Stimulated activated effector memory CD8-positive, alpha-beta T cell treated with anti-CD3 and anti-CD28 coated beads, Interleukin-12 subunit alpha, Interleukin-12 subunit beta, amount 100 ng/mL, for 72 hours (primary cell): ENCODE data around the gene ARHGEF28.

Source experiments
- ATAC-seq: fragments of 150-1000 bp; cut with Tn5 transposase; 2 replicates; pipeline ENCODE4 v1.10.0; 2021
- DNase-seq, 2 donors: peaks; one replicate each; pipeline ENCODE4 v3.0.0; 2021 to 2022; ENCODE audit warnings: low spot score in 2 of 2
- H3K27ac Mint-ChIP-seq: one replicate; pipeline ENCODE4 v1.8.0; 2022; ENCODE audit warnings: mild to moderate bottlenecking, mixed read lengths
- H3K36me3 Mint-ChIP-seq: one replicate; pipeline ENCODE4 v1.8.0; 2022; ENCODE audit warnings: mild to moderate bottlenecking, mixed read lengths
- H3K4me1 Mint-ChIP-seq: one replicate; pipeline ENCODE4 v1.8.0; 2022; ENCODE audit warnings: mixed read lengths
- H3K4me3 Mint-ChIP-seq: one replicate; pipeline ENCODE4 v1.8.0; 2022; ENCODE audit warnings: mild to moderate bottlenecking, mixed read lengths
- H3K9me3 Mint-ChIP-seq: one replicate; pipeline ENCODE4 v1.8.0; 2022; ENCODE audit warnings: mixed read lengths

Gene ARHGEF28

GRCh38 chr5:73830646-73831045, 204.7 kb downstream of the ARHGEF28 start:
- no peaks in the 10 kb centered on the region for H3K9me3 Mint-ChIP-seq
- H3K36me3 Mint-ChIP-seq, result no peaks in the 10 kb centered on the region

GRCh38 chr5:73831066-73831465, 205.1 kb downstream of the ARHGEF28 start:
- DNase-seq (no peak), ATAC-seq (no peak)
- Mint-ChIP-seq H3K36me3 (no peaks in the 10 kb centered on the region), H3K4me1 (no peaks in the 10 kb centered on the region), H3K27ac (no peak overlapping the region), H3K4me3 (no peak overlapping the region), H3K9me3 (no peaks in the 10 kb centered on the region)

More at GRCh38 chr5:73830646-73831045, 204.7 kb downstream of the ARHGEF28 start:
- Mint-ChIP-seq H3K4me3 (no peak overlapping the region), H3K4me1 (no peaks in the 10 kb centered on the region), H3K27ac (no peak overlapping the region)
- no peak for DNase-seq
- no peak for ATAC-seq

DNA sequence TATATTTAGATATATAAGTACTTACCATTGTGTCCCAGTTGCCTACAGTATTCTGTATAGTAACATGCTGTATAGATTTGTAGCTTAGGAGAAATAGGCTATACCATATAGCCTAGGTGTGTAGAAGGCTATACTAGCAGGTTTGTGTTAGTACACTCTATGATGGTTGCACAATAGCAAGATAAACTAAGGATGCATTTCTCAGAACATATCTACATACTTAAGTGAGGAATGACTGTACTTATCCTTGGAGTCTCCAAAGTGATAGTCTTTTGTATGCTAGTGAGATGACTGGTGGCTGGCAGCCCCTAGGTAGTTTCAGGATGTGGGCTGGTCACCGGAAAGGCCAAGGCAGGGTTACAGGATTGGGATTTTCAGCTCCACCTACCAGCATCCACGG, 208.7 kb downstream of the ARHGEF28 start:
- Mint-ChIP-seq H3K9me3 (no peaks in the 10 kb centered on the region), H3K36me3 (no peaks in the 10 kb centered on the region), H3K4me1 (no peaks in the 10 kb centered on the region), H3K4me3 (no peak overlapping the region), H3K27ac (no peak overlapping the region)
- no peak for DNase-seq
- ATAC-seq, result no peak

- no peaks in the 10 kb centered on the region for H3K9me3 Mint-ChIP-seq
- H3K4me3 Mint-ChIP-seq, result no peak overlapping the region
- no peak overlapping the region for H3K27ac Mint-ChIP-seq
- no peak for DNase-seq
- no peaks in the 10 kb centered on the region for H3K4me1 Mint-ChIP-seq
- no peaks in the 10 kb centered on the region for H3K36me3 Mint-ChIP-seq
- ATAC-seq, result no peak
These were observed 209.7 kb downstream of the ARHGEF28 start for GRCh38 chr5:73835726-73836125.

DNA sequence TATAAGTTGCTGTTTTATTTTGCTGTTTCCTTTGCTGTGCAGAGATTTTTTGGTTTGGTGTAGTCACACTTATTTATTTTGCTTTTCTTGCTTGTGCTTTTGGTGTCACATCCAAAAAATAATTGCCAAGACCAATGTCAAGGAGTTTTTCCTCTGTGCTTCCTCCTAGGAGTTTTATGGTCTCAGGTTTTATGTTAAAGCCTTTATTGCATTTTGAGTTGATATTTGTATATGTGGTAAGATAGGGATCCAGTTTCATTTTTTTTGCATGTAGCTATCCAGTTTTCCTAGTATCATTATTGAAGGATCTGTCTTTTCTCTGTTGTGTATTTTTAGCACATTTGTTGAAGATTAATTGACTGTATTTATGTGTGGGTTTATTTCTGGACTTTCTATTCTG, 210.6 kb downstream of the ARHGEF28 start:
- no peaks in the 10 kb centered on the region for H3K36me3 Mint-ChIP-seq
- H3K4me1 Mint-ChIP-seq, result no peaks in the 10 kb centered on the region
- DNase-seq (no peak), ATAC-seq (no peak)
- H3K27ac Mint-ChIP-seq, result no peak overlapping the region
- no peaks in the 10 kb centered on the region for H3K9me3 Mint-ChIP-seq
- no peak overlapping the region for H3K4me3 Mint-ChIP-seq

- Mint-ChIP-seq H3K36me3 (no peaks in the 10 kb centered on the region), H3K9me3 (no peaks in the 10 kb centered on the region), H3K4me1 (no peaks in the 10 kb centered on the region), H3K4me3 (no peak overlapping the region), H3K27ac (no peak overlapping the region)
- DNase-seq, result no peak
- ATAC-seq, result no peak
These were observed 212.9 kb downstream of the ARHGEF28 start for GRCh38 chr5:73838901-73839300.

DNA sequence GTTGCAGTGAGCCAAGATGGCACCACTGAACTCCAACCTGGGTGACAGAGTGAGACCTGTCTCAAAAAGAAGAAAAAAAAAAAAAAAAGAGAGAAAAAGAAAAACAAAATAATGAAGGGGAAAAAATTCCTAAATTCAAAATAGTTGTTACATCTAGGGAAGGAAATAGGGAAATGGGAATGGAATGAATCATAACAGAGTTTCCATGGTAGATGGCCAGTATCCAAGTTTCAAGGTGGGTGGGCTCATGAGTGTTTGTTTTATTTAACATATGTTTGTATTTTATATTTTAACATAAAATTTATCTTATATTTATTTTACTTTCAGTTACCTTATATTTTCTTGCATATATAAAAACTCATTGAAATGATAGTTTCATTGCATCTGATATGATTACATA, 215.6 kb downstream of the ARHGEF28 start:
- no peaks in the 10 kb centered on the region for H3K36me3 Mint-ChIP-seq
- H3K4me3 Mint-ChIP-seq, result no peak overlapping the region
- H3K9me3 Mint-ChIP-seq, result no peaks in the 10 kb centered on the region
- H3K27ac Mint-ChIP-seq, result no peak overlapping the region
- DNase-seq (no peak), ATAC-seq (no peak)
- H3K4me1 Mint-ChIP-seq, result no peaks in the 10 kb centered on the region

GRCh38 chr5:73844165-73844564, 218.2 kb downstream of the ARHGEF28 start:
- Mint-ChIP-seq H3K4me1 (no peaks in the 10 kb centered on the region), H3K36me3 (no peaks in the 10 kb centered on the region), H3K9me3 (no peaks in the 10 kb centered on the region), H3K27ac (no peak overlapping the region), H3K4me3 (no peak overlapping the region)
- DNase-seq, result no peak
- ATAC-seq, result no peak

- Mint-ChIP-seq H3K27ac (no peak overlapping the region), H3K4me3 (no peak overlapping the region), H3K4me1 (no peaks in the 10 kb centered on the region), H3K36me3 (no peaks in the 10 kb centered on the region), H3K9me3 (no peaks in the 10 kb centered on the region)
- ATAC-seq (no peak), DNase-seq (no peak)
These were observed 225.6 kb downstream of the ARHGEF28 start for GRCh38 chr5:73851471-73852181.

DNA sequence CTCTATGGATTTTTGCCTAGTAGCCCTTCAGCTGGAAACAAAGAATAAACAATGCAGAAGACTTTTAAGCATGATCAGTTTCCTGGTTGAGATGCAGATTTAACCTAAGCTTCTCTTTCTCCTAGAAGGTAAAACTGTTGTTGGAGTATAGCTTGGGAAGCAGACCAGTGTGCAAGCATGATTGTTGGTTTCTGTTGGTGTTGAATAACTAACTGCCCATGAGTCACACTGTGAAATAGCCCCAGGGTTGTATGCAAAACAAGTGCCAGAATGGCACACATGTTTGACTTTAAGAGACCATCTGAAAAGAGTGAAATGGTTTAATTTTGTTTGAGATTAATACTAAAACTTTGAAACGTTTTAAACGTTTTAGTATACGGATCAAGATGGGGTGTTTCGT, 227.1 kb downstream of the ARHGEF28 start:
- H3K4me1 Mint-ChIP-seq, result no peaks in the 10 kb centered on the region
- H3K27ac Mint-ChIP-seq, result no peak overlapping the region
- ATAC-seq (no peak), DNase-seq (no peak)
- no peak overlapping the region for H3K4me3 Mint-ChIP-seq
- H3K9me3 Mint-ChIP-seq, result no peaks in the 10 kb centered on the region
- no peaks in the 10 kb centered on the region for H3K36me3 Mint-ChIP-seq

DNA sequence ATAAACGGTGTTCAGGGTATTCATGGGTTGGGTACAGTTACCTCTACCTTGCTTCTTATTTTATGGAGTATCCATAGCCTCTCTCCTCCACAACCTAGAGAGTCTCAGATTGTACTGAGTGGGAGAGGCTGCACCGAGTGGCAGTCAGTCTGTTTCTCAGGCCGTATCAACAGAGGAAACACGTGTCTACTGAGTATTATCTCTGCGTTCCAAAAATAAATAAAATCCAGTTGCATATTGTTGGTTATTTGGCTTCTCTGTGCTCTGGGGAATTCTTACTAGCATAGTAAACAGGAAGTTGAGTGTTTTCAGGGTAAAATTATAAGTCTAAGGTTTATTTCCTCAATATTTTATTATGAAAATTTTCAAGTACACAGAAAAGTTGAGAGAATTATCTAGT, 231.0 kb downstream of the ARHGEF28 start:
- Mint-ChIP-seq H3K9me3 (no peaks in the 10 kb centered on the region), H3K4me3 (no peak overlapping the region)

GRCh38 chr5:73857446-73857845, 231.4 kb downstream of the ARHGEF28 start:
- H3K36me3 Mint-ChIP-seq, result no peaks in the 10 kb centered on the region
- H3K4me3 Mint-ChIP-seq, result no peak overlapping the region
- H3K9me3 Mint-ChIP-seq, result no peaks in the 10 kb centered on the region
- H3K4me1 Mint-ChIP-seq, result no peaks in the 10 kb centered on the region
- DNase-seq, result no peak
- no peak overlapping the region for H3K27ac Mint-ChIP-seq
- no peak for ATAC-seq

More for the DNA sequence above, 231.0 kb downstream of the ARHGEF28 start:
- Mint-ChIP-seq H3K4me1 (no peaks in the 10 kb centered on the region), H3K27ac (no peak overlapping the region), H3K36me3 (no peaks in the 10 kb centered on the region)
- ATAC-seq, result no peak
- DNase-seq, result no peak

- ATAC-seq (no peak), DNase-seq (no peak)
- H3K27ac Mint-ChIP-seq, result no peak overlapping the region
- no peak overlapping the region for H3K4me3 Mint-ChIP-seq
- H3K4me1 Mint-ChIP-seq, result no peaks in the 10 kb centered on the region
- H3K9me3 Mint-ChIP-seq, result no peaks in the 10 kb centered on the region
- no peaks in the 10 kb centered on the region for H3K36me3 Mint-ChIP-seq
These were observed 232.1 kb downstream of the ARHGEF28 start for GRCh38 chr5:73858054-73858453.

DNA sequence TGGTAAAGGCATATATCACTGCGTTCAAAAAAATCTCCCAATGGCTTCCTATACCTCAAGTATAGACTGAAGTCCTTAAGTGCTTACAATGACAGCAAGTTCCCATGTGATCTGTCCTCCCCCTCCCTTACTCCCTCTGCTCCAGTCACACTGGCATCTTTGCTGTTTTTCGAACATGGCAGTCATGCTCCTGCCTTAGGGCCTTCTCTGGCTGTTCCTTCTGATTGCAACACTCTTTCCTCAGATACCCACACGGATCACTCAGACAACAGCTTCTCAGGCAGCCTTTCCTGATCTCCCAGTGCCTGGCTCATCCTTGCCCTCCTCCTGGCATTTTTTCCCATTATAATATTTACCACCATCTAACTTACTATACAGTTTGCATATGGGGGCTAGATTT, 232.8 kb downstream of the ARHGEF28 start:
- Mint-ChIP-seq H3K4me3 (no peak overlapping the region), H3K36me3 (no peaks in the 10 kb centered on the region), H3K27ac (no peak overlapping the region), H3K4me1 (no peaks in the 10 kb centered on the region), H3K9me3 (no peaks in the 10 kb centered on the region)
- no peak for ATAC-seq
- DNase-seq, result no peak

DNA sequence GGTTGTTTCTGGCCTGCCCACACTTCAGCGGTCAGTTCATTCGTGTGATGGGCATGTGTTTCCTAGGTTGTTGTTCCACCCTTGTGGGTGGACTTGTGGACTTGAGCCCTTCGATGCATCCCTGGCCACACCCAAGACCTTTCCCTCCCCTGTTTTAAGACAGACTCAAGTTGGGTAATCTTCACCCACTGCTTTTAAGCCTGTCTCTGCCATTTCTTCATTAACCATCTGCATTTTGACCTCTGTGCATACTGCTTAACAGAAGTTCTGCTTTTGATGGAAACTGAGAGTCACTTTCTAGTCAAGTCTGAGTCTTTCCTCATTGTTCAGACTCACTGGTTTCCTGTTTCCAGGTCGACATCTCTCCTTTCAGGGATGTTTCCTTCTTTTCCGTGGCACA, 233.7 kb downstream of the ARHGEF28 start:
- Mint-ChIP-seq H3K9me3 (no peaks in the 10 kb centered on the region), H3K27ac (no peak overlapping the region), H3K4me3 (no peak overlapping the region), H3K4me1 (no peaks in the 10 kb centered on the region), H3K36me3 (no peaks in the 10 kb centered on the region)
- ATAC-seq (no peak), DNase-seq (no peak)

DNA sequence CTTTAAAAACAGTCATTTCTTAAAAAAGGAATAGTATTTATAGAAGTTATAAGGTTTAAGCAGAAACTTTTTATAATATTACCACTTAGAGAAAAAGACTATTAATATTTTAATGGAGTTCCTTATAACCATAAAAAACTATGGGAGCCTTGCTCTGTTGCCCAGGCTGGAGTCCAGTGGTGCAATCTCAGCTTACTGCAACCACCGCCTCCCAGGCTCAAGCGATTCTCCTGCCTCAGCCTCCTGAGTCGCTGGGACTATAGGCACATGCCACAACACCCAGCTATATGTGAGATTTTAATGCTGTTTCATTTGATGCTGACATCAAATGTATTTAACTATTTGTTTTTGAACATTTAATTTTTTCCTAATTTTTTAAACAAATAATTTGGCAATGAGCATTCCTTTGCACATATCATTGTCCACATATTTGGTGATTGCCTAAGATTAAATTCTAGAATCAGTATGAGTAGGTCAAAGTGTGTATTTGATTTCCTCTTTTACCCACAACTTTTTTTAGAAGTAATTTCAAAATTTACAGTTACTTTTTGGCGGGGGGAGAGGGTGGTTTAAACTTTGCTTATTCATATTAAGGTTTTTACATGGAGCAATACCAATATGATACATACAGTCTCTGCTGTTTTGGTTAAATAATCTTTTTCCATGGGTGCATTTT, 235.5 kb downstream of the ARHGEF28 start:
- no peaks in the 10 kb centered on the region for H3K4me1 Mint-ChIP-seq
- no peak for ATAC-seq
- H3K4me3 Mint-ChIP-seq, result no peak overlapping the region
- H3K27ac Mint-ChIP-seq, result no peak overlapping the region
- H3K36me3 Mint-ChIP-seq, result no peaks in the 10 kb centered on the region
- no peaks in the 10 kb centered on the region for H3K9me3 Mint-ChIP-seq
- no peak for DNase-seq
